HEK293 (cell line): ENCODE data around the gene LRSAM1.
A peak's percentile ranks its signal among the peaks of the same experiment; 100 is the strongest.

Experiments
- EGR2 ChIP-seq: fragments of 450-650 bp; formaldehyde crosslinking; IDR thresholded peaks from 2 replicates; pipeline ENCODE4 v1.5.1; 2016; ENCODE audit warnings: low read depth, missing biosample characterization, missing genetic modification characterization
- KLF10 ChIP-seq: fragments of 450-650 bp; IDR thresholded peaks from 2 replicates; pipeline ENCODE4 v1.5.1; 2018; ENCODE audit warnings: missing biosample characterization, mild to moderate bottlenecking, missing genetic modification characterization
- KLF16 ChIP-seq: fragments of 450-650 bp; formaldehyde crosslinking; IDR thresholded peaks from 2 replicates; pipeline ENCODE4 v1.5.1; 2017; ENCODE audit warnings: missing biosample characterization, missing genetic modification characterization
- MEIS1 ChIP-seq: sonication (generic); formaldehyde crosslinking; IDR thresholded peaks from 2 replicates; pipeline ENCODE4 v1.8.1; 2022; ENCODE audit warnings: missing genetic modification reagents, mild to moderate bottlenecking, borderline replicate concordance
- SALL2 ChIP-seq: fragments of 450-650 bp; formaldehyde crosslinking; IDR thresholded peaks from 2 replicates; pipeline ENCODE4 v1.5.0; 2017; ENCODE audit warnings: missing biosample characterization, mild to moderate bottlenecking, missing genetic modification characterization, borderline replicate concordance
- SCRT1 ChIP-seq: fragments of 450-650 bp; formaldehyde crosslinking; IDR thresholded peaks from 2 replicates; pipeline ENCODE4 v1.5.1; 2016; ENCODE audit warnings: missing biosample characterization, missing genetic modification characterization, borderline replicate concordance
- ZBTB1 ChIP-seq: fragments of 450-650 bp; formaldehyde crosslinking; IDR thresholded peaks from 2 replicates; pipeline ENCODE4 v1.5.1; 2016; ENCODE audit warnings: missing biosample characterization, missing genetic modification characterization
- ZBTB17 ChIP-seq: fragments of 450-650 bp; formaldehyde crosslinking; IDR thresholded peaks from 2 replicates; pipeline ENCODE4 v1.5.1; 2016; ENCODE audit warnings: missing biosample characterization, missing genetic modification characterization
- ZBTB20 ChIP-seq: fragments of 450-650 bp; formaldehyde crosslinking; IDR thresholded peaks from 2 replicates; pipeline ENCODE4 v1.5.1; 2016; ENCODE audit warnings: missing biosample characterization, missing genetic modification characterization
- ZFP3 ChIP-seq: fragments of 450-650 bp; formaldehyde crosslinking; IDR thresholded peaks from 2 replicates; pipeline ENCODE4 v1.5.1; 2016; ENCODE audit warnings: low read depth, missing biosample characterization, missing genetic modification characterization
- ZNF114 ChIP-seq: fragments of 450-650 bp; formaldehyde crosslinking; IDR thresholded peaks from 2 replicates; pipeline ENCODE4 v1.5.0; 2017; ENCODE audit warnings: missing biosample characterization, missing genetic modification characterization
- ZNF146 ChIP-seq: fragments of 450-650 bp; formaldehyde crosslinking; IDR thresholded peaks from 2 replicates; pipeline ENCODE4 v1.5.1; 2016; ENCODE audit warnings: missing biosample characterization, missing genetic modification characterization
- ZNF2 ChIP-seq: fragments of 450-650 bp; formaldehyde crosslinking; IDR thresholded peaks from 2 replicates; pipeline ENCODE4 v1.5.1; 2016; ENCODE audit warnings: missing biosample characterization, missing genetic modification characterization
- ZNF239 ChIP-seq: fragments of 450-650 bp; formaldehyde crosslinking; IDR thresholded peaks from 2 replicates; pipeline ENCODE4 v1.5.1; 2016; ENCODE audit warnings: missing biosample characterization, missing genetic modification characterization
- ZNF24 ChIP-seq: fragments of 450-650 bp; formaldehyde crosslinking; IDR thresholded peaks from 2 replicates; pipeline ENCODE4 v1.5.1; 2016; ENCODE audit warnings: missing biosample characterization, missing genetic modification characterization
- ZNF311 ChIP-seq: fragments of 450-650 bp; formaldehyde crosslinking; IDR thresholded peaks from 2 replicates; pipeline ENCODE4 v1.5.1; 2017; ENCODE audit warnings: missing biosample characterization, missing genetic modification characterization, borderline replicate concordance
- ZNF324 ChIP-seq: fragments of 450-650 bp; formaldehyde crosslinking; IDR thresholded peaks from 2 replicates; pipeline ENCODE4 v1.5.1; 2016; ENCODE audit warnings: missing biosample characterization, missing genetic modification characterization
- ZNF37A ChIP-seq: fragments of 450-650 bp; IDR thresholded peaks from 2 replicates; pipeline ENCODE4 v1.5.1; 2018; ENCODE audit warnings: missing biosample characterization, missing genetic modification characterization
- ZNF830 ChIP-seq: fragments of 450-650 bp; IDR thresholded peaks from 2 replicates; pipeline ENCODE4 v1.5.0; 2018; ENCODE audit warnings: missing biosample characterization, missing genetic modification characterization, low read depth, mild to moderate bottlenecking, moderate library complexity
- ZSCAN16 ChIP-seq: fragments of 450-650 bp; formaldehyde crosslinking; IDR thresholded peaks from 2 replicates; pipeline ENCODE4 v1.5.1; 2016; ENCODE audit warnings: missing biosample characterization, missing genetic modification characterization
- TF ChIP-seq, protein P1 (sequence below): fragments of 450-650 bp; formaldehyde crosslinking; IDR thresholded peaks from 2 replicates; pipeline ENCODE4 v1.5.1; 2017; ENCODE audit warnings: missing biosample characterization, mild to moderate bottlenecking, missing genetic modification characterization, moderate library complexity
- TF ChIP-seq, protein P2 (sequence below): sonication (generic); formaldehyde crosslinking; IDR thresholded peaks from 2 replicates; pipeline ENCODE4 v1.8.1; 2022; ENCODE audit warnings: mild to moderate bottlenecking, moderate library complexity, missing genetic modification reagents
- TF ChIP-seq, protein P3 (sequence below): fragments of 450-650 bp; formaldehyde crosslinking; IDR thresholded peaks from 2 replicates; pipeline ENCODE4 v1.5.1; 2016; ENCODE audit warnings: missing biosample characterization, missing genetic modification characterization
- TF ChIP-seq, protein P4 (sequence below): fragments of 450-650 bp; formaldehyde crosslinking; IDR thresholded peaks from 2 replicates; pipeline ENCODE4 v1.5.1; 2017; ENCODE audit warnings: missing biosample characterization, missing genetic modification characterization
- TF ChIP-seq, protein P5 (sequence below): fragments of 450-650 bp; formaldehyde crosslinking; IDR thresholded peaks from 2 replicates; pipeline ENCODE4 v1.5.1; 2016; ENCODE audit warnings: missing biosample characterization, missing genetic modification characterization
- TF ChIP-seq, protein P6 (sequence below): fragments of 450-650 bp; formaldehyde crosslinking; IDR thresholded peaks from 2 replicates; pipeline ENCODE4 v1.5.1; 2016; ENCODE audit warnings: missing biosample characterization, missing genetic modification characterization

LRSAM1 gene

DNA sequence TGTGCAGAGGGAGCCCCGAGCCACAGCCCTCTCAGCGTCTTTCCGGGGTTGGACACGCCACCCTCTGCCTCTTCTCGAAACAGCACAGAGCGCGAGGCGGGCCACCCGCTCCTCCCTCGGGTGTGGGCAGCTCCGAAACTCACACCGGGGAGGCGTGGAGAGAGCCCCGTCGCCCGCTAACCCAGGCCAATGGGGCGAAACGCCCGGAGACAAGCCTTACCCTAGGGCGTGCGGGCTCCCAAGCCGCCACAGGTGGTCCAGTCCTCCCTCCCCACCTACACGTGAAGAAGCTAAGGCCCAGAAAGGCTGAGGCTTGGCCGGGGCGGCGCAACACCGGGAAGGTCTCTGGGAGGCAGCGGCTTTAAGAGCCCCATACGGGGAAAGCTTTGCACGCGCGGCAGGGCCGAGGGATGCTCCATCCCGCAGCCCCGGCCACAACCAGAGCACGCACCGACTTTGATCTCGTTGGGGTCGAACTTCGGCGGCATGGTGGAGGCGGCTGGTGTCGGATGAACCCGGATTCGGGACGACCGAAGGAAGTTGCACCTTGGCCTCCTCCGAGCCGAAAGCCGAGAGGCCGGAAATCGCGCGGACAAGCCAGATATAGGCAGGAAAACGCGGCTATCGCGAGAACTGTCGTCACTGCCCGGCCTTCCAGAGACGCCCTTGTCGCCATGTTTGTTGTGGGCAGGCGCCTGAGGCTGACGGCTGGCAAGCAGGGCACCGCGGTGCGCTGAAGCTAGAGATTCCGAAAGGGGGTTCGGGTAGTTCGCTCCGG lies at the start of gene LRSAM1, which contains the start of gene RPL12 (continued):
- TF ChIP-seq ZNF830 (no peak), MEIS1 (CRISPR knock-in tag) (0 out of 2 replicates have a peak, but pooled peaks have one; percentile 8), ZSCAN16 (no peak), KLF16 (tag by site-specific recombination) (peak; percentile 80), ZNF239 (tag by site-specific recombination) (0 out of 2 replicates have a peak, but pooled peaks have one; percentile 40), ZNF311 (no peak), ZBTB20 (tag by site-specific recombination) (peak; percentile 7; the same call in 1 of the 2 replicates), ZBTB1 (tag by site-specific recombination) (no peak), EGR2 (tag by site-specific recombination) (no peak), ZNF2 (tag by site-specific recombination) (peak; percentile 79), SCRT1 (peak; percentile 82), ZNF37A (tag by site-specific recombination) (no peak), ZNF146 (tag by site-specific recombination) (no peak), ZNF324 (peak; percentile 75), ZBTB17 (tag by site-specific recombination) (peak; percentile 88), ZNF24 (tag by site-specific recombination) (peak; percentile 72; the same call in 1 of the 2 replicates), ZFP3 (tag by site-specific recombination) (no peak), ZNF114 (no peak), KLF10 (tag by site-specific recombination) (peak; percentile 25; the same call in 1 of the 2 replicates), SALL2 (tag by site-specific recombination) (no peak)
- TF ChIP-seq, protein P1, sequence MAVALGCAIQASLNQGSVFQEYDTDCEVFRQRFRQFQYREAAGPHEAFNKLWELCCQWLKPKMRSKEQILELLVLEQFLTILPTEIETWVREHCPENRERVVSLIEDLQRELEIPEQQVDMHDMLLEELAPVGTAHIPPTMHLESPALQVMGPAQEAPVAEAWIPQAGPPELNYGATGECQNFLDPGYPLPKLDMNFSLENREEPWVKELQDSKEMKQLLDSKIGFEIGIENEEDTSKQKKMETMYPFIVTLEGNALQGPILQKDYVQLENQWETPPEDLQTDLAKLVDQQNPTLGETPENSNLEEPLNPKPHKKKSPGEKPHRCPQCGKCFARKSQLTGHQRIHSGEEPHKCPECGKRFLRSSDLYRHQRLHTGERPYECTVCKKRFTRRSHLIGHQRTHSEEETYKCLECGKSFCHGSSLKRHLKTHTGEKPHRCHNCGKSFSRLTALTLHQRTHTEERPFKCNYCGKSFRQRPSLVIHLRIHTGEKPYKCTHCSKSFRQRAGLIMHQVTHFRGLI, result 0 out of 2 replicates have a peak, but pooled peaks have one; percentile 50
- TF ChIP-seq, protein P2, sequence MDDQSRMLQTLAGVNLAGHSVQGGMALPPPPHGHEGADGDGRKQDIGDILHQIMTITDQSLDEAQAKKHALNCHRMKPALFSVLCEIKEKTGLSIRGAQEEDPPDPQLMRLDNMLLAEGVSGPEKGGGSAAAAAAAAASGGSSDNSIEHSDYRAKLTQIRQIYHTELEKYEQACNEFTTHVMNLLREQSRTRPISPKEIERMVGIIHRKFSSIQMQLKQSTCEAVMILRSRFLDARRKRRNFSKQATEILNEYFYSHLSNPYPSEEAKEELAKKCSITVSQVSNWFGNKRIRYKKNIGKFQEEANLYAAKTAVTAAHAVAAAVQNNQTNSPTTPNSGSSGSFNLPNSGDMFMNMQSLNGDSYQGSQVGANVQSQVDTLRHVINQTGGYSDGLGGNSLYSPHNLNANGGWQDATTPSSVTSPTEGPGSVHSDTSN, result peak; percentile 95
- TF ChIP-seq, protein P3, sequence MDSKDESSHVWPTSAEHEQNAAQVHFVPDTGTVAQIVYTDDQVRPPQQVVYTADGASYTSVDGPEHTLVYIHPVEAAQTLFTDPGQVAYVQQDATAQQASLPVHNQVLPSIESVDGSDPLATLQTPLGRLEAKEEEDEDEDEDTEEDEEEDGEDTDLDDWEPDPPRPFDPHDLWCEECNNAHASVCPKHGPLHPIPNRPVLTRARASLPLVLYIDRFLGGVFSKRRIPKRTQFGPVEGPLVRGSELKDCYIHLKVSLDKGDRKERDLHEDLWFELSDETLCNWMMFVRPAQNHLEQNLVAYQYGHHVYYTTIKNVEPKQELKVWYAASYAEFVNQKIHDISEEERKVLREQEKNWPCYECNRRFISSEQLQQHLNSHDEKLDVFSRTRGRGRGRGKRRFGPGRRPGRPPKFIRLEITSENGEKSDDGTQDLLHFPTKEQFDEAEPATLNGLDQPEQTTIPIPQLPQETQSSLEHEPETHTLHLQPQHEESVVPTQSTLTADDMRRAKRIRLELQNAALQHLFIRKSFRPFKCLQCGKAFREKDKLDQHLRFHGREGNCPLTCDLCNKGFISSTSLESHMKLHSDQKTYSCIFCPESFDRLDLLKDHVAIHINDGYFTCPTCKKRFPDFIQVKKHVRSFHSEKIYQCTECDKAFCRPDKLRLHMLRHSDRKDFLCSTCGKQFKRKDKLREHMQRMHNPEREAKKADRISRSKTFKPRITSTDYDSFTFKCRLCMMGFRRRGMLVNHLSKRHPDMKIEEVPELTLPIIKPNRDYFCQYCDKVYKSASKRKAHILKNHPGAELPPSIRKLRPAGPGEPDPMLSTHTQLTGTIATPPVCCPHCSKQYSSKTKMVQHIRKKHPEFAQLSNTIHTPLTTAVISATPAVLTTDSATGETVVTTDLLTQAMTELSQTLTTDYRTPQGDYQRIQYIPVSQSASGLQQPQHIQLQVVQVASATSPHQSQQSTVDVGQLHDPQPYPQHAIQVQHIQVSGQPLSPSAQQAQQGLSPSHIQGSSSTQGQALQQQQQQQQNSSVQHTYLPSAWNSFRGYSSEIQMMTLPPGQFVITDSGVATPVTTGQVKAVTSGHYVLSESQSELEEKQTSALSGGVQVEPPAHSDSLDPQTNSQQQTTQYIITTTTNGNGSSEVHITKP (tag by site-specific recombination), result peak; percentile 79; the same call in 1 of the 2 replicates
- TF ChIP-seq, protein P4, sequence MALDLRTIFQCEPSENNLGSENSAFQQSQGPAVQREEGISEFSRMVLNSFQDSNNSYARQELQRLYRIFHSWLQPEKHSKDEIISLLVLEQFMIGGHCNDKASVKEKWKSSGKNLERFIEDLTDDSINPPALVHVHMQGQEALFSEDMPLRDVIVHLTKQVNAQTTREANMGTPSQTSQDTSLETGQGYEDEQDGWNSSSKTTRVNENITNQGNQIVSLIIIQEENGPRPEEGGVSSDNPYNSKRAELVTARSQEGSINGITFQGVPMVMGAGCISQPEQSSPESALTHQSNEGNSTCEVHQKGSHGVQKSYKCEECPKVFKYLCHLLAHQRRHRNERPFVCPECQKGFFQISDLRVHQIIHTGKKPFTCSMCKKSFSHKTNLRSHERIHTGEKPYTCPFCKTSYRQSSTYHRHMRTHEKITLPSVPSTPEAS (tag by site-specific recombination), result no peak
- TF ChIP-seq, protein P5, sequence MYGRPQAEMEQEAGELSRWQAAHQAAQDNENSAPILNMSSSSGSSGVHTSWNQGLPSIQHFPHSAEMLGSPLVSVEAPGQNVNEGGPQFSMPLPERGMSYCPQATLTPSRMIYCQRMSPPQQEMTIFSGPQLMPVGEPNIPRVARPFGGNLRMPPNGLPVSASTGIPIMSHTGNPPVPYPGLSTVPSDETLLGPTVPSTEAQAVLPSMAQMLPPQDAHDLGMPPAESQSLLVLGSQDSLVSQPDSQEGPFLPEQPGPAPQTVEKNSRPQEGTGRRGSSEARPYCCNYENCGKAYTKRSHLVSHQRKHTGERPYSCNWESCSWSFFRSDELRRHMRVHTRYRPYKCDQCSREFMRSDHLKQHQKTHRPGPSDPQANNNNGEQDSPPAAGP, result peak; percentile 81
- TF ChIP-seq, protein P6, sequence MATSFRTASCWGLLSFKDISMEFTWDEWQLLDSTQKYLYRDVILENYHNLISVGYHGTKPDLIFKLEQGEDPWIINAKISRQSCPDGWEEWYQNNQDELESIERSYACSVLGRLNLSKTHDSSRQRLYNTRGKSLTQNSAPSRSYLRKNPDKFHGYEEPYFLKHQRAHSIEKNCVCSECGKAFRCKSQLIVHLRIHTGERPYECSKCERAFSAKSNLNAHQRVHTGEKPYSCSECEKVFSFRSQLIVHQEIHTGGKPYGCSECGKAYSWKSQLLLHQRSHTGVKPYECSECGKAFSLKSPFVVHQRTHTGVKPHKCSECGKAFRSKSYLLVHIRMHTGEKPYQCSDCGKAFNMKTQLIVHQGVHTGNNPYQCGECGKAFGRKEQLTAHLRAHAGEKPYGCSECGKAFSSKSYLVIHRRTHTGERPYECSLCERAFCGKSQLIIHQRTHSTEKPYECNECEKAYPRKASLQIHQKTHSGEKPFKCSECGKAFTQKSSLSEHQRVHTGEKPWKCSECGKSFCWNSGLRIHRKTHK, result no peak
